ENCODE data around the gene LCN10. TPM values are rescaled to one million over a fixed set of nuclear protein-coding genes. Genes with fewer than 3 reads are reported as not detected.

Gene LCN10
- total and polyA plus RNA-seq, 2 of the 13 experiments (the other 11 are each of a cell fraction or from before 2014, with no cell fraction given), result 0.53 to 0.61 TPM

- TF ChIP-seq IKZF1 (IDR thresholded peaks at IDR 0.05) (no peak), DPF2 (CRISPR knock-in tag; IDR thresholded peaks at IDR 0.05; ENCODE audit: borderline replicate concordance, low read depth) (peak; percentile 36; the same call in 1 of the 2 replicates), HIVEP1 (CRISPR knock-in tag; IDR thresholded peaks at IDR 0.05) (peak; percentile 44; the same call in 1 of the 2 replicates), RFX1 (IDR thresholded peaks at IDR 0.05) (no peak), ZNF878 (CRISPR knock-in tag; IDR thresholded peaks at IDR 0.05) (peak; percentile 86; the same call in 1 of the 2 replicates), ZNF556 (CRISPR knock-in tag; IDR thresholded peaks at IDR 0.05; ENCODE audit: borderline replicate concordance) (no peak), ATM (IDR thresholded peaks at IDR 0.05; ENCODE audit: borderline replicate concordance) (no peak), SALL1 (CRISPR knock-in tag; IDR thresholded peaks at IDR 0.05) (peak; percentile 83), ATF7 (IDR thresholded peaks at IDR 0.05) (no peak), ATF7 (CRISPR knock-in tag; IDR thresholded peaks at IDR 0.05) (no peak), PRDM4 (CRISPR knock-in tag; IDR thresholded peaks at IDR 0.05; ENCODE audit: borderline replicate concordance) (no peak), ZNF513 (CRISPR knock-in tag; conservative IDR thresholded peaks at IDR 0.05) (no peak), ZNF577 (CRISPR knock-in tag; IDR thresholded peaks at IDR 0.05; ENCODE audit: borderline replicate concordance, low read depth) (no peak), DDIT3 (CRISPR knock-in tag; IDR thresholded peaks at IDR 0.05) (no peak), ZNF280D (CRISPR knock-in tag; IDR thresholded peaks at IDR 0.05) (no peak), CHCHD3 (CRISPR knock-in tag; IDR thresholded peaks at IDR 0.05) (no peak), E2F1 (CRISPR knock-in tag; IDR thresholded peaks at IDR 0.05) (no peak), HNF4A (CRISPR knock-in tag; IDR thresholded peaks at IDR 0.05) (0 out of 2 replicates have a peak, but pooled peaks have one; percentile 7), ZNF317 (CRISPR knock-in tag; IDR thresholded peaks at IDR 0.05) (0 out of 2 replicates have a peak, but pooled peaks have one; percentile 67)
Observed at GRCh38 chr9:136740971-136741882, 1.5 kb downstream of the LCN10 start (continued).
